SH-SY5Y (cell line): Measurements from ENCODE around the gene TMC7.

Source experiments
- GATA2 ChIP-seq: IDR thresholded peaks from 2 replicates; pipeline ENCODE4 v1.6.1; 2011; ENCODE audit warnings: mild to moderate bottlenecking, low read depth, low read length
- GATA3 ChIP-seq: IDR thresholded peaks from 2 replicates; pipeline ENCODE4 v1.6.1; 2011; ENCODE audit warnings: low read depth, mild to moderate bottlenecking, low read length, moderate library complexity

TMC7 gene

DNA sequence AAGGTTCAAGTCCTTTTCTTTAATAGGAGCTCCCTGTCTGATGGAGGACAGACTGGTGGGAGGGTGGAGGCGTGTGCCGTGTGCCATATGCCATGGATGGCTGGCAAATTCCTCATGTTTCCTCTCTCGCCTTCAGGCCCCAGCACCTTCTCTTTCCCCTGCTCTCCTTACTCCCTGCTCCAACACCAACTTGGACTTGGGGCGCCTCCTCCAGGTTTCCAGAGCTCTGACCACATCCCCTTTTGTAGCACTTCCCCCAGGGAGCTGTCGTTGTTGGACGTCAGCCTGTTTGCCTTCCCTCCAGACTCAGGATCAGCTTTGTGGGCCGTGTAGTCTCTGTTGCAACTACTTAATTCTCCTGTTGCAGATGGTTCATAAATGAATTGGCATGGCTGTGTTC, 30.7 kb downstream of the TMC7 start:
- no peak for TF ChIP-seq GATA3
- TF ChIP-seq GATA2: no peak

DNA sequence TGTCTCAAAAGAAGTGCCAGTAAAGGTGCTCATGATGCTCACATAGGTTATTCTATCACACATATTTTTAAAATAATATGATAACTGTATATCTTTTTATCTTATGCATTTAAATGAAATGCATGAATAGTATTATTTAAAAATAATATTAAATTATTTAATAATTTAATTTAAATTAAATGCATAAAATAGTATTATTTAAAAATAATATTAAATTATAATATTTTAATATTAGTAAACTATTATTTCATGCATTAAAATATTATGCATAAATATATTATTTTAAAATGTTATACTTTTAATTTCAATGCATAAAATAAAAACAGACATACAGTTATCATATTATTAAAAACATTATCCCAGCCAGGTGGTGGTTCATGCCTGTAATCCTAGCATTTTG, 33.4 kb downstream of the TMC7 start:
- TF ChIP-seq GATA3 (no peak), GATA2 (no peak)

DNA sequence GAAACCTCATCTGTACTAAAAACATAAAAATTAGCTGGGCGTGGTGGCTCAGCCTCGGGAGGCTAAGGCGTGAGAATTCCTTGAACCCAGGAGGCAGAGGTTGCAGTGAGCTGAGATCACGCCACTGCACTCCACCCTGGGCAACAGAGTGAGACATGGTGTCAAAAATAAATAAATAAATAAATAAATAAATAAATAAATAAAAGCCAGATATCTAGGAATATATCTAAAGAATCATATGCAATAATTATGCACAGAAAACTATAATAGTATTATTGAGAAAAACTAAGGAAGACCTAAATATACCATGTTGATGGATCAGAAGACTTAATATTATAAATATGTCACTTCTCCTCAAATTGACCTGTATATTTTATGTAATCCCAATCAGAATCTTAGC, 37.0 kb downstream of the TMC7 start:
- TF ChIP-seq GATA3 (no peak), GATA2 (no peak)

DNA sequence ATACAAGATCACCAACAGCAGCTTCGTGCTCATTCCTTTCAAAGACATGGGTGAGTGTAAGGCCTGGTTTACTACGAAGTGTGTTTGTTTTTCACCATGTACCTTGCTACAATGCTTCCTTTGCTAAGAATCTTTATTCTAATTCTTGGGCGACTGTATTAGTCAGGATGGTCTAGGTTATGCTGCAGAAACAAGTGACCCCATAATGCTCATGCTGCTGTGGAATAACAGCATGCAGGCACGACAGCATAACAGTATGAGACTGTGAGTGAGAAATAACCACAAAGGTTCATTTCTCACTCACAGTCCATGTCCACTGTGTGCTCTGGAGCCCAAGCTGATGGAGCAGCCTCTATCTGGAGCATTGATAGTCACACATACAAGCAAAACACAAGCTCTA, 38.0 kb downstream of the TMC7 start:
- no peak for TF ChIP-seq GATA2
- no peak for TF ChIP-seq GATA3

DNA sequence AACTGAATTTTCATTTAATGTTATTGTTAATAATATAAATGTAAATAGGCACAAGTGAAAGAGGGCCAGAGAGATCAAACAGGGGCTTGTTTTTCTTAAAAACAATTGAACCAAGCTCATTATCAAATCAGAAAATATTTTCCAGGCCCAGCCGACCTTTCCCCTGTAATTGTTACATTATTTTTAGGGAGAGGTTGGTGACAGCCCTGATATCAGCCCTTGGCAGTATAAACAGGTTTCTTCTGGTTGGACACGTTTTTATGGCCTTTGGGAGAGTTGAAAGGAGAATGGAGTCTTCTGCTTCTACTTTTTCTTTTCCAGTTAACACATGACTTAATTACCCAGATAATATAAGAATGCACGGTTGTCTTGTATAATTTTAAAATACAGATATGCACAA, 43.7 kb downstream of the TMC7 start:
- TF ChIP-seq GATA2: no peak
- TF ChIP-seq GATA3: no peak

DNA sequence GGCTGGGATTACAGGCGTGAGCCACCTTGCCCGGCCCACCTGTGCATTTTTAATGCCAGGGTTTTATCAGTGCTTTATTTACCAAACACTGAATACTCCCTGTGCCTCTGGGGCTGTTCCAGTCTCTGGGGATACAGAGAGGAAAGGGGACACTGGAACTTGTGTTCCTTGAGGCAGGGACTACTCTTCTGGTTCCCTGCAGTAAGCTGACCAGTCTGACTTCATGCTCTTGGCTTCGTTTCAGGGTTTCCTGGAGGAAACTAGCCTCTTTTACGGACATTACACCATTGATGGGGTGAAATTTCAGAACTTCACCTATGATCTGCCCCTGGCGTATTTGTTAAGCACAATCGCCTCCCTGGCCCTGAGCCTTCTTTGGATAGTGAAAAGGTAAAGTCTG, 46.2 kb downstream of the TMC7 start:
- TF ChIP-seq GATA2 (no peak), GATA3 (no peak)

DNA sequence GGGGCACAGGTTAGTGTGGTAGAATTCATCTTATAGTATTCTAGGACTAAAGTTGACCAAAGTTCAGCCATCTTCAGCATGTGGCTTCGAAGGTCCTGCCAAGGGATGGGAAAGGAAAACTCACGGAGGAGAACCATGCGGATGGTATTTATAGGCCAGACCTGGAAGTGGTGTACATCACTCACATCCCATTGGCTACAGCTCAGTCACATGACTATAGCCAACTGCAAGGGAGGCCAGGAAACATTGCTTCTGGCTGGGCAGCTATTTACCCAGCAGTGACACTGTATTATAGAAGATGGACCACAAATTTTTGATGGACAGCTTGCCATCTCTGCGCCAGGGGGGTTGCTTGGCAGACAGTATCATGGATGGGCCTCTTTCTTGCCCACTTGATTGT, 48.0 kb downstream of the TMC7 start:
- TF ChIP-seq GATA3: no peak
- TF ChIP-seq GATA2: no peak

DNA sequence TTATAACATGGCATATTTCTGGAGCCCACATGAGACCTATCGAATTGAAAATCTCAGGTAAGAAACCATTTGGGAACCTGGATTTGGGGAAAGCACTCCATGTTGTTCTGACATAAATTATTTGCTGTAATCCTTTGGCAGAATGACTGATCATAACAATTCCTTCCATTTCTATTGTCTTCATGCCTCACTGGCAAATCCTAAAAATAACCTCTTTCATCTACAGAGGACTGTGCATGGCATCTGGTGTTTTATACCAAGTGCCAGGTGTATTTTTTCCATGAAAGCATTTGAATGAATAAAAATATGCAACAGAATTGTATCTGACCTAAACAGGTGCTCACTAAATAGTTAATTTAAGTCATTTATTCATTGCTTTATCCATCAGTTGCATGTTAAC, 50.0 kb downstream of the TMC7 start:
- no peak for TF ChIP-seq GATA2
- no peak for TF ChIP-seq GATA3

DNA sequence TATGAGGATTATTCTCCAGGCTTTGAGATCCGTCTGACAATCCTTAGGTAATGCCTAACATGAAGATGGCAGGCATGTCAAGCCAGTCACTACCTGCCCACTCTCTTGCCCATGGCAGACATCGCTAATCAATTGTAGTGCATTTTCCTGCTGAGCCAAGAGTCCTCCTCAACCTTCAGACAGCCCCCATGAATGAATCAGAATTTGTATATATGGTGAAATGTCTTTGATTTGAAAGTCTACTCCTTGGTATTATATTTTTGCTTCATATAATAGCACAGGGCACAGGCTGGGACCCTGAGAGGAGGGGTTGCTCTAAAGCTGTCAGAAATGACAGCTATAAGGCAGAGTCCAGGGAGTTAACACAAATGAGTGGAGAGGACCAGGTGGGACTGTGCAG, 56.7 kb downstream of the TMC7 start:
- TF ChIP-seq GATA3 (no peak), GATA2 (no peak)

DNA sequence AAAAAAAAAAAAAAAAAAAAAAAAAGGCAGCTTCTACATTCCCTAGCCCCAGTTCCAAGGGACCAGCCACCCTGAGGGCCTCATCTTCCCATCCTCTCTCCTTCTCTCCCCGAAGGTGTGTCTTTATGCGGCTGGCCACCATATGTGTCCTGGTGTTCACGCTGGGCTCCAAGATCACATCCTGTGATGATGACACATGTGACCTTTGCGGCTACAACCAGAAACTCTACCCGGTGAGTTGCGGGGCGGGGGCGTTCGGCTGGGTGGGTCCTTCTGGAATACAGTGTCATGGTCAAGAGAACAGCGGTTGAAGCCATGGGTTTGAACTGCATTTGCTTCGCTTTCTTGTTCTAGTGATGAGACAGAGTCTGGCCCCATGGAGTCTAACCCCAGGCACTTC, 61.0 kb downstream of the TMC7 start:
- TF ChIP-seq GATA2 (no peak), GATA3 (no peak)

DNA sequence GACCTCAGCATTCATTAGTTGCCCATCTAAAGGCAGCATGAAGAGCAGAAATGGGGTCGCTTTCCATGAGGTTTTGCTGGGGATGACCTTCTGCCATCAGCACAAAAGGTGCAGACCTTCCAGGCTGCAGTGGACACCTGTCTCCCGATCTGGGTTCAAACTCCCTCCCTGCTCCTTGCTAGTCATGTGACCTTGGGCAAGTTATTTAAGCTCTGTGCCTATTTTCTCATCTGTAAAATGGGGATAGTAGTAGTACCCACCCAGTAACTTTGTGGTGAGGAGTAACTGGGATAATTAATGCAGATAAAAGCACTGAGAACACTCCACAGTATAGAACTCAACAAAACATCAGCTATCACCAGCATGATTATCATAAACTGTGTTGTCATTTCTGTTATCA, 62.3 kb downstream of the TMC7 start:
- no peak for TF ChIP-seq GATA3
- no peak for TF ChIP-seq GATA2

DNA sequence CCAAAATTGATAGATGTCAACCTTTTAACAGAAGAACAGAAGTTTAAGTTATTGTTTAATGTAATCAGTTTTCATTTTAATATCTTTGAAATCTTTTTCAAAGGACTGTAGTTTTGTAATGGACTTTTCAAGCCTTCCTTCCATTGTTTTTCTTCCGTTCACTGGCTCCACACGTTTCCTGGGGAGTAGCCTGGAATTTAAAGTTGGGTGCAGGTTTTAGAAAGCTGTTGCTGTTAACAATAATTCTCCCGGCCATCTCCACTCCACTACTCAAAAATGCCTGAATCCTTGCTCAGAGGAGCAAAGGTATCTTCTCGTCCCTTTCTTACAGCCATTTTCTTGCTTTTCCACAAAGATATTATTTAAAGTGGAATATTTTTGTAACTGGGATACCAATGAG, 79.0 kb downstream of the TMC7 start:
- TF ChIP-seq GATA2 (no peak), GATA3 (no peak)

DNA sequence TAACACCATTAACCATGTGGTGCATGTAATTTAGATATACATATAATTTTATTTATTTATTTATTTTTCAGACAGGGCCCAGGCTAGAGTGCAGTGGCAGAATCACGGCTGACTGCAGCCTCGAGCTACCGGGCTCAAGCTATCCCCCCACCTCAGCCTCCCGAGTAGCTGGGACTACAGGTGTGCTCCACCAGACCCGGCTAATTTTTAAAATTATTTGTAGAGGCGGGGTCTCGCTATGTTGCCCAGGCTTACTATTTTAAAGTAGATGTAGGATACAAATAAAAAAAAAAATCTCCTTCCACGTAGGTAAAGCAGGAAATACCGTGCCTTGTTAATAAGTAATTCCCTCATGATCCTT, 83.2 kb downstream of the TMC7 start:
- no peak for TF ChIP-seq GATA3
- no peak for TF ChIP-seq GATA2

DNA sequence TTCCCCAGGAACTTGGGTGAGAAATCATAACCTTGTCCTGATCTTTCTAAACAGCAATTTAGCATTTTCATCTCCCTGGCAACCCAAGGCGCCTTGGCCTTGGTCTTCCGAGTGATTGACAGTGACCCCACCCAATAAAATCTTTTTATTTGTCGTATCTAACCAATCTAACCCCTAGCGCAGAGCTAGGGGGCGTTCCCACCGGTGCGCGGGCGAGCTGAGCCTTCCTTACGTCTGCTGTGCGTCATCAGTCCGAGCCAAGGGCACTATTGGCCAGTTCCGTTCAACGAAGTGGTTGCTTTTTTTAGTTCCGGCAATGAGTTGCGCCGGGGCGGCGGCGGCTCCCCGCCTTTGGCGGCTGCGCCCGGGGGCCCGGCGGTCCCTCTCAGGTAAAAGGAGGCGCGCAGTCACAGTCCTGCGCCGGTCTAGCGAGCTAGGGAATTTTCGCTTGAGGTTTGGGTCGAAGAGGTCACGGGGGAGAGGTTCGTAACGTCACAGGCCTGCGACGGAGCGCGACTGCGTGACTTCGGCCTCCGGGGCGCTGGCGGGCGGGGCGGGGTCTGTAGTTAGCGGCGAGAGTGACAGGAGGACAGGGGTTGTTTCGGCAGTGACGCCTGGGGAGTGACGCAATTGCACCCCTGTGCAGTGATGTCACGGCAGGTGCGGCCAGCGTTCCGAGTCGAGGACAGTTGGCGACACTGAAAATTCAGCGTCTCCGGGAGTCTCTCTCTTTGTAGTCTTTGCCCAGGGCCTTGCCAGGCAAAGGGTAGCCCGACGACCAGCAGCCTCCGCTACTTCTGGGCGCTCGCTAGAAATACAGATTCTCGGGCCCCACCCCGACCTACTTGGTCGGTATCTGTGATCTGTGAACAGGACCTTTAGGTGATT, 83.9 kb downstream of the TMC7 start, which contains the start of gene COQ7:
Gene COQ7, plus strand, starts transcription at position 266 of the 888 bp plus-strand sequence. Its CDS starts 51 bp downstream, at position 317.
- TF ChIP-seq GATA3: no peak
- TF ChIP-seq GATA2: peak; percentile 52; the same call in 1 of the 2 replicates

DNA sequence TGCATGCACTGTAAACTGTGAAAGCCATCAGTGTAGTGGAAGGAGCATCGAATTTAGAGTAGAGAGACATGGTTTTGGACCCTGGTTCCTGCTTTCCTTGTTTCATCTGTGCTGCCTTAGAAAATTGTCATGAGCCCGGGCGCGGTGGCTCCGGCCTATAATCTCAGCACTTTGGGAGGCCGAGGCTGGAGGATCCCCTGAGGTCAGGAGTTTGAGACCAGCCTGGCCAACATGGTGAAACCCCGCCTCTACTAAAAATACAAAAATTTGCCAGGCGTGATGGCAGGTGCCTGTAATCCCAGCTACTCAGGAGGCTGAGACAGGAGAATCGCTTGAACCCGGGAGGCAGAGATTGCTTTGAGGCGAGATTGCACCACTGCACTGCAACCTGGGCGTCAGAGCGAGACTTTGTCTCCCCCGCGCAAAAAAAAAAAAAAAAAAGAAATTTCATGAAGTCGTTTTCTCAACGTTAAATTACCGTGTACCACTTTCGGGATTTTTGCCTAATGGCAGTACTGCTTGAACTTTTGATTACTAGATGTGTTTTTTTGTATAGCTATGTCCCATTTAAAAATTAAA, 84.6 kb downstream of the TMC7 start:
- TF ChIP-seq GATA3: no peak
